GM21528 (cell line): ENCODE results near the gene ZFP30.
"Not testable (repeated sequence)": the region's sequence is repeated elsewhere in the genome, so short reads cannot be mapped to it uniquely, and the experiment has no call there.

Experiments
- ATAC-seq: cut with Tn5 transposase; IDR thresholded peaks from one replicate; pipeline ENCODE4 v1.9.1; 2021; ENCODE audit warnings: mild to moderate bottlenecking, moderate library complexity; ENCODE audit not compliant: unreplicated experiment, low FRiP score

The ZFP30 gene

GRCh38 chr19:37655301-37655688 is at the start of gene ZFP30:
ZFP30 (minus strand) TSS chr19:37655465; CDS start chr19:37647822, 7,643 bp downstream.
- peak; percentile 79 for ATAC-seq

DNA sequence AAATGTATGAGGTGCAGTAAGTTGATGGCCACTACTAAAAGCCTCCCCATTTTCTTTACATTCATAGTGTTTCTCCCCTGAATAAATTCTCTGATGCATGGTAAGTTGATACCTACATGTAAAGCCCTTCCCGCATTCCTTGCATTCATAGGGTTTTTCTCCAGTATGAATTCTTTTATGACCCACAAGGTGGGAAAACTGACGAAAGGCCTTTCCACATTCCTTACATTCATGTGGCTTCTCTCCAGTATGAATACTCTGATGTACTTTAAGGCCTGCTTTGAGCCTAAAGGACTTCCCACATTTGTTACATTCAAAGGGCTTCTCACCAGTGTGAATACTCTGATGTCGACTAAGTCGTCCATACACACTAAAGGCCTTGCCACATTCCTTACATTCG is 43.8 kb upstream of the ZFP30 start:
- no peak for ATAC-seq

DNA sequence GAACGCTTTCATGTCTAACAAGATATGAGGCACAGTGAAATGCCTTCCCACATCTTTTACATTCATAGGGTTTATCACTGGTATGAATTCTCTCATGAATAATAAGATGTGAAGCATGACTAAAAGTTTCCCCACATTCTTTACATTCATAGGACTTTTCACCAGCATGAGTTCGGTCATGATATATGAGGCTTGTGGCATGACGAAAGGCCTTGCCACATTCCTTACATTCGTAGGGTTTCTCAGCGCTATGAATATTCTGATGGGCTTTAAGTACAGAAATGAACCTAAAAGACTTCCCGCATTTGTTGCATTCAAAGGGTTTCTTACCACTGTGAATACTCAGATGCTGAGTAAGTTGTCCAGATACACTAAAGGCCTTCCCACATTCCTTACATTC is 43.0 kb upstream of the ZFP30 start:
- no peak for ATAC-seq

DNA sequence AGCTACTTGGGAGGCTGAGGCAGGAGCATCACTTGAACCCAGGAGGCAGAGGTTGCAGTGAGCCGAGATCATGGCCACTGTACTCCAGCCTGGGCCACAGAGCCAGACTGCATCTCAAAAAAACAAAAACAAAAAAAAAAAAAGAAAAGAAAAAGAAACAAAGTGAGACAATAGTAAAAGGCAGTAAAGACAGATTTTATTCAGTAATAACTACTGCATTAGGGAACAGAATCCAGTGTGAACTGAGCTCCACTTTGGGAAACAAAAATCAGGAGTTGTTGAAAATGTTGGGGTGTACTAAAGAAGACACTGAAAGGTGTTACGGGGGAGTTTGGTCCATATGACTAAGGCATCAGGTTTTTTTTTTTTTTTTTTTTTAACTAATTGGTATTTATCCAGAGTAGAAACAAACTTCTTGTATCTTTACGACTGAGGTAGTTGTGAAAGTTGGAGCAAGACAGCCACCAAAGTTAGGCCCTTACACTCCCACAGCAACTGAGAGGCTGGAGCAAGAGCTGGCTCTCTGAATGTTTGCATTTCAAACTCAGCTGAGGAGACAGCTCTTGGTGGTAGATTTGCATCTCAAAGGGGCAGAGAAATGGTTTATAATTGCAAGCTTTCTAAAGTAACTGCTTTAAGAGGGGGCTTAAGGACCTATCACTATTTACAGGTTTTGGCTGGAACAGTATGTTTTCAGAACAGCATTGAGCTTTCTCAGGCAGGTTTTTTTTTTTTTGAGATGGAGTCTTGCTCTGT is 40.1 kb upstream of the ZFP30 start:
- no peak for ATAC-seq

- ATAC-seq = no peak
Observed at GRCh38 chr19:37692956-37693620, 37.8 kb upstream of the ZFP30 start.

DNA sequence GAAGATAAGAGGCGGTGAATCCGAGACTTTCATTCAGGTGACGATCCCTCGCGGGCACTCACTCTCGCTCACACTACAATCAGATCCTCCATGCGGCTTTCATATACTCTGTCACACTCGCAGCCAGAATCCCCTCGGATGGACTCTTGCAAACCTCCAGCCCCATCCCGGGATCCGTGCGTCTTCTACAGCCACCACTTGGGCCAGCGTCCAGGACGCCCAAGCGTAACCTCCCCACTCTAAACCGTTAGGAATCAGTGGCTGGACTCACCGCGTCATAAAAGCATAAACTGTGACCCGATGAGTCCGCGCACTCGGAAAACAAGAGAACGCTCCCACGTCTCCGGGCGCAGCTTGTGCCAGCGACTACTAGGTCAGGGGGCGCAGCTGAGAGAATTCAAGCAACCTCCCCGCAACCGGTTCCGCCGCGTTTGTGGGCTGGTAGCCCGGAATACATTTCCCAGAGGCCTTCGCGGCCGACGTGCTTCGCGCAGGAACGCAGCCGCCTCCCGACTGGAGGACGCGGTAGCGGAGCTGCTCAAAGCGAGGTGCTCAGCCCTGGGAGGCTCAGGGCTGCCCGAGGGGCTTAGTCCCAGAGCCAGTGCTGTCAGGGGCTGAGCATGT is 36.7 kb upstream of the ZFP30 start:
- no peak for ATAC-seq

DNA sequence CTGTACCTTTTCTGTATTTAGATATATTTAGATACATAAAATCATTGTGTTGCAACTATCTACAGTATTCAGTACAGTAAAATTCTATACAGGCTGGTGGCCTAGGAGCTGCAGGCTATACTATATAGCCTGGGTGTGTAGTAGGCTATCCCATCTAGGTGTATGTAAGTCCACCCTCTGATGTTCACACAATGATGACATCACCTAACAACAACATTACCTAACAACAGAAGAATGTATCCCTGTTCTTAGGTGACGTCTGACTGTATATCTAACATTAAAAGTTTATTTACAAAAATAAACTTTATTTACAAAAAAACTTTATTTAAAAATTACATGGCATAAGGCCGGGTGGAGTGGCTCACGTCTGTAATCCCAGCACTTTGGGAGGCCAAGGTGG is 28.3 kb upstream of the ZFP30 start:
- ATAC-seq = no peak

DNA sequence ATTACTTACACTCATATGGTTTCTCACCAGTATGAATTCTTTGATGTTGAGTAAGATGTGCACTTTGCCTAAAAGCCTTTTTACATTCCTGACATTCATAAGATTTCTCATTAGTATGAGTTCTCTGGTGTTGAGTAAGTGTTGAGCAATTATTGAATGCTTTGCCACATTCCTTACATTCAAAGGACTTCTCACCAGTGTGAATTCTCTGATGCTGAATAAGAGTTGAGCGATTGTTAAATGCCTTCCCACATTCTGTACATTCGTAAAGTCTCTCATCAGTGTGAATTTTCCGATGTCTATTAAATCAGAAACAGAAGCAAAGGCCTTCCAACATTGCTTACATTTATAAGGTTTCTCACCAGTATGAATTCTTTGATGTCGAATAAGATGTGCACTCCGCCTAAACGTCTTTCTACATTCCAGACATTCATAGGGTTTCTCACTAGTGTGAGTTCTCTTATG is 14.2 kb upstream of the ZFP30 start:
- ATAC-seq = no peak

GRCh38 chr19:37657157-37657556 is 1.9 kb upstream of the ZFP30 start:
- ATAC-seq = not testable (repeated sequence)

DNA sequence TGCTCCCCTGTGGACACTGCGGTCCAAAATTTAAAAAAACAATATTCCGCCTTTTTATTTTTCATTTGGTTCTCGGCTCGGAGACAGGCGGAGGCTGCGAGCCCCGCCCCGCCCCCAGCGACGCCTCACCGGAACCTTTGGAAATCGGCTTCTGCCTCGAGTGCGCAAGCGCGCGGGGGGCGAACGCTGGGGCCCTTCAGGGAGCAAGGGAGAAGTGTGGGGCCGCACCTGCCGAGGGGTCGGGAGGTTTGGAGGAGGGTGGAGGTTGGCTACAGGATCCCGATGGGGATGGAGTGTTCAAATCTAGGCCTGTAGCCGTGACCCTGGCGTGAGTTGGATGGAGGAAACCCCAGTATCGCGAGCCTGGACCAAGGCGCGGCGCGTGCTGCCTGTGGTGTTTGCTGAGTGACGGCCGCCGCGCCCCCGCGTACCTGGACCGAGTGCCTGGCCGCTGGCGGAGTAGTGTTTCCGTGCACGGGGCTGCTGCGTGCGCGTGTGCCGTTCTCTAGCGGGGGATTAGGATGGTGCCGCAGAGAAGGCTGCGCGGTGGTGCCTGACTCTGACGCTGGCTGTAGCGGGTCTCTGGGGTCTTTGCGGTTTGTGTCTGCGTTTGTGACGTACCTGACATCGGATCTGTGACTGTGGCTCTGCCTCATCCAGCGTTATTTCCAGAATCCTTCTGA is 565 bp upstream of the ZFP30 start:
- ATAC-seq = peak; percentile 64

GRCh38 chr19:37654629-37655300 is 500 bp downstream of the ZFP30 start:
- peak; percentile 49 for ATAC-seq

DNA sequence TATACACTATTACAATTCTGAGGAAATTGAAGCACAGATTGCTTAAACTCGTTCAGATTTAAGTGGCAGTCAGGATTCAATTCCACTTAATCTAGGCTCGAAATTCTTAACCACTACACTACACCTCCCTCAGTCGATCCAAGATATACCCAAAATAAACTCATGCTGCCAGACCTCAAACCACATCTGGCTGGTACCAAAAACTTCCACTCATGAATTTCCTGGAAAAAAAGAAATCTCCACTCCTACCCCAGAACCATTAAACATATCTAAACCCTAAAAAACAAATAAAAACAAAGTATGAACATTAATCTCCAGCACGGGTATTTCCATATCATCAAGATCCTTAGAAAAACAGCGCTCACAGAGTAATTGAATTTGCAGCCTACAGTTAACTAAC is 1.1 kb downstream of the ZFP30 start:
- ATAC-seq = no peak

- ATAC-seq = no peak
Observed at GRCh38 chr19:37635076-37636056, 19.9 kb downstream of the ZFP30 start.

GRCh38 chr19:37594982-37595382 is 60.3 kb downstream of the ZFP30 start:
- peak; percentile 37 for ATAC-seq

GRCh38 chr19:37594304-37594981 is 60.8 kb downstream of the ZFP30 start, which contains the start of the genes ZNF540 and ZNF571:
ZNF540 (plus strand) TSS chr19:37594876; CDS start chr19:37598448, 3,572 bp downstream.
ZNF571 (minus strand) TSS chr19:37594792; CDS start chr19:37586676, 8,116 bp downstream.
- ATAC-seq = peak; percentile 94

- no peak for ATAC-seq
Observed at GRCh38 chr19:37593996-37594303, 61.3 kb downstream of the ZFP30 start.

- ATAC-seq = no peak
Observed at GRCh38 chr19:37583340-37583739, 71.9 kb downstream of the ZFP30 start.

DNA sequence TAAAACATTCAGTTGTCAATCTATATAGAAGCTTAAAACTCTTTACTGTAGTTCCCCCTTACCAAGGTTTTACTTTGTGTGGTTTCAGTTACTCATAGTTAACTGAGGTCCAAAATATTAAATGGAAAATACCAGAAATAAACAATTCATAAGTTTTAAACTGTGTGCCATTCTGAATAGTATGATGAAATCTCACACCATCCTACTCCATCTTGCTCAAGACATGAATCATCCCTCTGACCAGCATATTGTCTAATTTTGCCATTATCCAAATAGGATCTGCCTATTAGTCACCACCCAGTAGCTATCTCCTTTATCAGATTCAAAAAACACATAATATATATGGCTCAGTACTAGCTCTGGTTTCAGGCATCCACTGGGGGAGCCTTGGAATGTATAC is 83.1 kb downstream of the ZFP30 start:
- ATAC-seq = no peak

GRCh38 chr19:37565370-37565669 is 89.9 kb downstream of the ZFP30 start:
- ATAC-seq = no peak
